ENCODE data around the gene FHOD1. TPM values are rescaled to one million over a fixed set of nuclear protein-coding genes. Genes with fewer than 3 reads are reported as not detected.

FHOD1 gene
- polyA plus RNA-seq, 4 donors = 33.4 to 49.1 (median 38.7) TPM

DNA sequence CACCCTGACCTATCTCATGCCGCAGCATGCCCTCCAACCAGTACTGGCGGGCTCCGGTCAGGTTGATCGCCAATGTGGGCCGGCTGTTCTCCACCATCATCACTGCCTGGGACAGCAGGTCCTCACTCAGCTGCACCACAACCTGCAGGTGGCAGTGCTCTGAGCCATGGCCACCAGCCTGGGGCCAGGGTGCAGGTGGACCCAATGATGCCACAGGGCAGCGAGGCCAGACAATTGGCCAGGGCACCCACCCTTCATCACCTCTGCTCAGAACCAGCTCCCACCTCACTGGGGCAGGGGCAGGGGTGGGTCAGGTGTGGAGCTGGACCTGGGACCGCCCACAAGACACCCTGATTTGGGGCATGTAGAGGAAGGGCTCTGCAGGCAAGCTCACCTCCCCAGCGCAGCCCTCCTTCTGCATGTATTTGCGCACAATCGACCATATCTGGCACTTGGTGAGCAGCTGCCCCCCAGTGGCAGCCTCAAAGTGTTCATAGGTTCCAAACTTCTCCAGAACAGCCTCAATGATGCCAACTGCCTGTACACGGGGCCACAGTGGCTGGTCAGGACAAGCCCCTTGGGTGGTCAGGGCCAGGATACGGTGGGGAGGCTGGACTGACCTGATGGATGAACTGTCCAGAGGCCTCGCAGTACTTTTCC lies 67.7 kb downstream of the FHOD1 start:
- DNase-seq (ENCODE audit: low read depth in 4 of 4, low spot score in 3 of 4) = no peak

Other genes starting within 250 kb of the FHOD1 start
- gene CBFB, start 218.3 kb downstream of the FHOD1 start, polyA plus RNA-seq (ENCODE audit: insufficient read length in 4 of 4) = 10 to 100 TPM; 62.5 to 74.1 (median 66.5) TPM
- 10 to 100 TPM; 21.1 to 24.2 (median 22.5) TPM for gene PHAF1, start 137.5 kb downstream of the FHOD1 start, polyA plus RNA-seq (ENCODE audit: insufficient read length in 4 of 4)
- gene B3GNT9, start 96.5 kb downstream of the FHOD1 start, polyA plus RNA-seq (ENCODE audit: insufficient read length in 4 of 4) = 10 to 100 TPM in 3 of 4 donors, 1 to 10 TPM in 1; 8.4 to 11.9 (median 10.9) TPM
- 1 to 10 TPM; 3.9 to 7.2 (median 4.5) TPM for gene TRADD, start 87.6 kb downstream of the FHOD1 start, polyA plus RNA-seq (ENCODE audit: insufficient read length in 4 of 4)
- 1 to 10 TPM; 1.0 to 1.8 (median 1.4) TPM for gene FBXL8, start 87.5 kb downstream of the FHOD1 start, polyA plus RNA-seq (ENCODE audit: insufficient read length in 4 of 4)
- gene HSF4, start 82.7 kb downstream of the FHOD1 start, polyA plus RNA-seq (ENCODE audit: insufficient read length in 4 of 4) = 1 to 10 TPM; 1.4 to 3.5 (median 2.7) TPM
- gene NOL3, start 76.9 kb downstream of the FHOD1 start, polyA plus RNA-seq (ENCODE audit: insufficient read length in 4 of 4) = 1 to 10 TPM; 2.2 to 6.2 (median 4.8) TPM
- gene MATCAP1, start 63.5 kb downstream of the FHOD1 start, polyA plus RNA-seq (ENCODE audit: insufficient read length in 4 of 4) = 10 to 100 TPM; 32.5 to 42.1 (median 36.5) TPM
- gene EXOC3L1, start 57.3 kb downstream of the FHOD1 start, polyA plus RNA-seq (ENCODE audit: insufficient read length in 4 of 4) = 1 to 10 TPM; 4.6 to 7.8 (median 5.3) TPM
- gene E2F4, start 55.3 kb downstream of the FHOD1 start, polyA plus RNA-seq (ENCODE audit: insufficient read length in 4 of 4) = 10 to 100 TPM; 58.6 to 64.1 (median 60.1) TPM
- 1 to 10 TPM; 4.1 to 7.5 (median 5.8) TPM for gene ELMO3, start 48.4 kb downstream of the FHOD1 start, polyA plus RNA-seq (ENCODE audit: insufficient read length in 4 of 4)
- 10 to 100 TPM; 40.3 to 50.6 (median 41.4) TPM for gene TMEM208, start 20.4 kb downstream of the FHOD1 start, polyA plus RNA-seq (ENCODE audit: insufficient read length in 4 of 4)
- 1 to 10 TPM; 2.9 to 3.9 (median 3.4) TPM for gene SLC9A5, start 1.5 kb upstream of the FHOD1 start, polyA plus RNA-seq (ENCODE audit: insufficient read length in 4 of 4)
- gene PLEKHG4, start 32.1 kb upstream of the FHOD1 start, polyA plus RNA-seq (ENCODE audit: insufficient read length in 4 of 4) = 10 to 100 TPM; 11.5 to 16.4 (median 13.8) TPM
- 1 to 10 TPM in 1 of 4 donors, under 1 TPM in 3; 0.84 to 1.7 (median 0.88) TPM for gene KCTD19, start 79.3 kb upstream of the FHOD1 start, polyA plus RNA-seq (ENCODE audit: insufficient read length in 4 of 4)
- 1 to 10 TPM; 3.5 to 4.6 (median 3.9) TPM for gene LRRC36, start 79.3 kb upstream of the FHOD1 start, polyA plus RNA-seq (ENCODE audit: insufficient read length in 4 of 4)
- 10 to 100 TPM; 51.7 to 75.7 (median 60.2) TPM for gene TPPP3, start 146.0 kb upstream of the FHOD1 start, polyA plus RNA-seq (ENCODE audit: insufficient read length in 4 of 4)
- 10 to 100 TPM; 13.2 to 16.8 (median 14.4) TPM for gene ZDHHC1, start 169.0 kb upstream of the FHOD1 start, polyA plus RNA-seq (ENCODE audit: insufficient read length in 4 of 4)
- 10 to 100 TPM; 49.6 to 57.9 (median 52.0) TPM for gene HSD11B2, start 183.6 kb upstream of the FHOD1 start, polyA plus RNA-seq (ENCODE audit: insufficient read length in 4 of 4)
- gene ATP6V0D1, start 233.7 kb upstream of the FHOD1 start, polyA plus RNA-seq (ENCODE audit: insufficient read length in 4 of 4) = 100 to 1,000 TPM in 1 of 4 donors, 10 to 100 TPM in 3; 82.6 to 104 (median 91.2) TPM
- gene AGRP, start 236.1 kb upstream of the FHOD1 start, polyA plus RNA-seq (ENCODE audit: insufficient read length in 4 of 4) = under 1 TPM in 2 of 4 donors, not detected in 2; 0.25 to 0.31 TPM